HG02610 (cell line): ENCODE results near the gene PARD6B.
"Not testable (repeated sequence)": the region's sequence is repeated elsewhere in the genome, so short reads cannot be mapped to it uniquely, and the experiment has no call there.

Experiments used
- ATAC-seq: cut with Tn5 transposase; IDR thresholded peaks from one replicate; pipeline ENCODE4 v1.9.1; 2021; ENCODE audit warnings: mild to moderate bottlenecking, moderate library complexity; ENCODE audit not compliant: unreplicated experiment

The PARD6B gene

GRCh38 chr20:50768991-50769390, 37.6 kb downstream of the PARD6B start:
- ATAC-seq = not testable (repeated sequence)

- not testable (repeated sequence) for ATAC-seq
Measured at GRCh38 chr20:50769551-50770085, 38.2 kb downstream of the PARD6B start.

GRCh38 chr20:50771419-50772080, 40.2 kb downstream of the PARD6B start:
- ATAC-seq = not testable (repeated sequence)

GRCh38 chr20:50772420-50773185, 41.2 kb downstream of the PARD6B start:
- no peak for ATAC-seq

GRCh38 chr20:50774515-50774914, 43.1 kb downstream of the PARD6B start:
- ATAC-seq = no peak

GRCh38 chr20:50776122-50776817, 44.9 kb downstream of the PARD6B start:
- ATAC-seq = no peak

GRCh38 chr20:50777373-50777772, 46.0 kb downstream of the PARD6B start:
- no peak for ATAC-seq

- not testable (repeated sequence) for ATAC-seq
Measured at GRCh38 chr20:50778994-50779393, 47.6 kb downstream of the PARD6B start.

- no peak for ATAC-seq
Measured at GRCh38 chr20:50783390-50783789, 52.0 kb downstream of the PARD6B start.

- no peak for ATAC-seq
Measured at GRCh38 chr20:50783903-50784302, 52.5 kb downstream of the PARD6B start.

GRCh38 chr20:50784464-50784863, 53.1 kb downstream of the PARD6B start:
- ATAC-seq = no peak

- no peak for ATAC-seq
Measured at GRCh38 chr20:50786703-50787102, 55.3 kb downstream of the PARD6B start.

GRCh38 chr20:50787181-50787580, 55.8 kb downstream of the PARD6B start:
- ATAC-seq = no peak

- ATAC-seq = no peak
Measured at GRCh38 chr20:50788045-50788991, 56.9 kb downstream of the PARD6B start.

GRCh38 chr20:50789968-50790650, 58.7 kb downstream of the PARD6B start:
- ATAC-seq = no peak

GRCh38 chr20:50790651-50791277, 59.4 kb downstream of the PARD6B start:
- peak; percentile 68 for ATAC-seq

GRCh38 chr20:50792708-50793574, 61.6 kb downstream of the PARD6B start:
- no peak for ATAC-seq

- ATAC-seq = not testable (repeated sequence)
Measured at GRCh38 chr20:50793575-50794016, 62.2 kb downstream of the PARD6B start.
